ENCODE measurements around the gene SNTB2. TPM values are rescaled to one million over a fixed set of nuclear protein-coding genes. Genes with fewer than 3 reads are reported as not detected.
A peak's percentile ranks its signal among the peaks of the same experiment; 100 is the strongest.

Gene SNTB2
- total and polyA plus RNA-seq, 2 of the 13 experiments (the other 11 are each of a cell fraction or from before 2014, with no cell fraction given): 11.5 to 19.2 TPM

DNA sequence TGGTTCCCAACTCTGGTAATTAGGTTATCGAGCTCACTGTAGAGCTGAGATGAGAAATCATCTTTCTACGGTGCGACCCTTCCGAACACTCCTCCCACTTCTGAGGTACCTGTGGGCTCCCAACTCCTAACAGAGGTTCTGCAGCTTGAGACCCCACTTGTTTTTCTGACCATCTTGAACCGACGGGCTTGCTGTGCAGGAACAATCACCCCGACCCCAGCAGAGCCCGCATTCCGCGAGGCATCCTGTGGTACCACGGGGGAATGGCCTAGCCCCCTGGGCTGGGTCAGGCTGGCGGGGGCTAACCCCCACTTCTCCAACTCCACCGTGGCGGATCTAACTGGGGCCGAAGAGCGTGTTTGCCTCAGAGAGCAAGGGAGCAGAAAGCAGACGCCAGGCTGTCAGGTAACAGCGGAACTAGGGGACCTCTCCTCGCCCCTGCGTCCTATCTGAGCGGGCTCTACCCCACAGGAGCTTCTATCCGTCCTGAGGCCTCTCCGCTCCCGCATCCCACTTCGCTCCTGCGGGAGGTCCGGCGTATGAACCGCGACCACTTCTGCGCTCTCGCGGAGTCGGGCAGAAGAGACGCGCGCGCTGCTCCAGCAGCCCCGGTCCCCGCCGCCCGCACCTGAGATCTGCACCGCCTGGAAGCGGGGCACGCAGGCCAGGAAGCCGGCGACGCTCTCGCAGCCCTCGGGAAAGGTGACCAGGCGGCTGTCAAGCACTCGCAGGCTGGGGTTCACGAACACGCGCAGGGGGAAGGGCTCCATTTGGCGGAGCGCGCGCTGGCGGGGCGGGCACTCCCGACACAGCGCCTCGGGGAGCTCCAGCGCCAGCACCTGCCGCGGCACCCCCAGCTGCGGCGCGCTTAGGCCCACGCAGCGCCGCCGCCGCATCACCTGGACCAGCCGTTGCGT lies 142.7 kb downstream of the SNTB2 start (continued):
- TF ChIP-seq, protein P1, sequence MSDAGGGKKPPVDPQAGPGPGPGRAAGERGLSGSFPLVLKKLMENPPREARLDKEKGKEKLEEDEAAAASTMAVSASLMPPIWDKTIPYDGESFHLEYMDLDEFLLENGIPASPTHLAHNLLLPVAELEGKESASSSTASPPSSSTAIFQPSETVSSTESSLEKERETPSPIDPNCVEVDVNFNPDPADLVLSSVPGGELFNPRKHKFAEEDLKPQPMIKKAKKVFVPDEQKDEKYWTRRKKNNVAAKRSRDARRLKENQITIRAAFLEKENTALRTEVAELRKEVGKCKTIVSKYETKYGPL (CRISPR knock-in tag; IDR thresholded peaks at IDR 0.05): no peak
- TF ChIP-seq HNF4A (CRISPR knock-in tag; IDR thresholded peaks at IDR 0.05) (no peak), ZNF75D (CRISPR knock-in tag; IDR thresholded peaks at IDR 0.05; ENCODE audit: borderline replicate concordance) (no peak), ZNF550 (CRISPR knock-in tag; IDR thresholded peaks at IDR 0.05; ENCODE audit: borderline replicate concordance) (no peak), KAT8 (CRISPR knock-in tag; IDR thresholded peaks at IDR 0.05) (no peak), ZNF614 (CRISPR knock-in tag; IDR thresholded peaks at IDR 0.05; ENCODE audit: borderline replicate concordance) (no peak), RFXAP (CRISPR knock-in tag; IDR thresholded peaks at IDR 0.05; ENCODE audit: borderline replicate concordance) (no peak), ZNF556 (CRISPR knock-in tag; IDR thresholded peaks at IDR 0.05; ENCODE audit: borderline replicate concordance) (no peak), EEA1 (CRISPR knock-in tag; IDR thresholded peaks at IDR 0.05; ENCODE audit: borderline replicate concordance) (no peak), IKZF1 (IDR thresholded peaks at IDR 0.05) (no peak), ZNF430 (CRISPR knock-in tag; IDR thresholded peaks at IDR 0.05) (no peak; the same call in 1 of the 2 replicates)
- TF ChIP-seq, protein P2, sequence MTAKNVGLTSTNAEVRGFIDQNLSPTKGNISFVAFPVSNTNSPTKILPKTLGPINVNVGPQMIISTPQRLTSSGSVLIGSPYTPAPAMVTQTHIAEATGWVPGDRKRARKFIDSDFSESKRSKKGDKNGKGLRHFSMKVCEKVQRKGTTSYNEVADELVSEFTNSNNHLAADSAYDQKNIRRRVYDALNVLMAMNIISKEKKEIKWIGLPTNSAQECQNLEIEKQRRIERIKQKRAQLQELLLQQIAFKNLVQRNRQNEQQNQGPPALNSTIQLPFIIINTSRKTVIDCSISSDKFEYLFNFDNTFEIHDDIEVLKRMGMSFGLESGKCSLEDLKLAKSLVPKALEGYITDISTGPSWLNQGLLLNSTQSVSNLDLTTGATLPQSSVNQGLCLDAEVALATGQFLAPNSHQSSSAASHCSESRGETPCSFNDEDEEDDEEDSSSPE (CRISPR knock-in tag; IDR thresholded peaks at IDR 0.05): no peak
- TF ChIP-seq, protein P3, sequence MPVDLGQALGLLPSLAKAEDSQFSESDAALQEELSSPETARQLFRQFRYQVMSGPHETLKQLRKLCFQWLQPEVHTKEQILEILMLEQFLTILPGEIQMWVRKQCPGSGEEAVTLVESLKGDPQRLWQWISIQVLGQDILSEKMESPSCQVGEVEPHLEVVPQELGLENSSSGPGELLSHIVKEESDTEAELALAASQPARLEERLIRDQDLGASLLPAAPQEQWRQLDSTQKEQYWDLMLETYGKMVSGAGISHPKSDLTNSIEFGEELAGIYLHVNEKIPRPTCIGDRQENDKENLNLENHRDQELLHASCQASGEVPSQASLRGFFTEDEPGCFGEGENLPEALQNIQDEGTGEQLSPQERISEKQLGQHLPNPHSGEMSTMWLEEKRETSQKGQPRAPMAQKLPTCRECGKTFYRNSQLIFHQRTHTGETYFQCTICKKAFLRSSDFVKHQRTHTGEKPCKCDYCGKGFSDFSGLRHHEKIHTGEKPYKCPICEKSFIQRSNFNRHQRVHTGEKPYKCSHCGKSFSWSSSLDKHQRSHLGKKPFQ (CRISPR knock-in tag; IDR thresholded peaks at IDR 0.05; ENCODE audit: insufficient replicate concordance): no peak
- TF ChIP-seq, protein P4, sequence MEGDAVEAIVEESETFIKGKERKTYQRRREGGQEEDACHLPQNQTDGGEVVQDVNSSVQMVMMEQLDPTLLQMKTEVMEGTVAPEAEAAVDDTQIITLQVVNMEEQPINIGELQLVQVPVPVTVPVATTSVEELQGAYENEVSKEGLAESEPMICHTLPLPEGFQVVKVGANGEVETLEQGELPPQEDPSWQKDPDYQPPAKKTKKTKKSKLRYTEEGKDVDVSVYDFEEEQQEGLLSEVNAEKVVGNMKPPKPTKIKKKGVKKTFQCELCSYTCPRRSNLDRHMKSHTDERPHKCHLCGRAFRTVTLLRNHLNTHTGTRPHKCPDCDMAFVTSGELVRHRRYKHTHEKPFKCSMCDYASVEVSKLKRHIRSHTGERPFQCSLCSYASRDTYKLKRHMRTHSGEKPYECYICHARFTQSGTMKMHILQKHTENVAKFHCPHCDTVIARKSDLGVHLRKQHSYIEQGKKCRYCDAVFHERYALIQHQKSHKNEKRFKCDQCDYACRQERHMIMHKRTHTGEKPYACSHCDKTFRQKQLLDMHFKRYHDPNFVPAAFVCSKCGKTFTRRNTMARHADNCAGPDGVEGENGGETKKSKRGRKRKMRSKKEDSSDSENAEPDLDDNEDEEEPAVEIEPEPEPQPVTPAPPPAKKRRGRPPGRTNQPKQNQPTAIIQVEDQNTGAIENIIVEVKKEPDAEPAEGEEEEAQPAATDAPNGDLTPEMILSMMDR (CRISPR knock-in tag; IDR thresholded peaks at IDR 0.05): no peak
- TF ChIP-seq, protein P5, sequence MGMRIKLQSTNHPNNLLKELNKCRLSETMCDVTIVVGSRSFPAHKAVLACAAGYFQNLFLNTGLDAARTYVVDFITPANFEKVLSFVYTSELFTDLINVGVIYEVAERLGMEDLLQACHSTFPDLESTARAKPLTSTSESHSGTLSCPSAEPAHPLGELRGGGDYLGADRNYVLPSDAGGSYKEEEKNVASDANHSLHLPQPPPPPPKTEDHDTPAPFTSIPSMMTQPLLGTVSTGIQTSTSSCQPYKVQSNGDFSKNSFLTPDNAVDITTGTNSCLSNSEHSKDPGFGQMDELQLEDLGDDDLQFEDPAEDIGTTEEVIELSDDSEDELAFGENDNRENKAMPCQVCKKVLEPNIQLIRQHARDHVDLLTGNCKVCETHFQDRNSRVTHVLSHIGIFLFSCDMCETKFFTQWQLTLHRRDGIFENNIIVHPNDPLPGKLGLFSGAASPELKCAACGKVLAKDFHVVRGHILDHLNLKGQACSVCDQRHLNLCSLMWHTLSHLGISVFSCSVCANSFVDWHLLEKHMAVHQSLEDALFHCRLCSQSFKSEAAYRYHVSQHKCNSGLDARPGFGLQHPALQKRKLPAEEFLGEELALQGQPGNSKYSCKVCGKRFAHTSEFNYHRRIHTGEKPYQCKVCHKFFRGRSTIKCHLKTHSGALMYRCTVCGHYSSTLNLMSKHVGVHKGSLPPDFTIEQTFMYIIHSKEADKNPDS (CRISPR knock-in tag; IDR thresholded peaks at IDR 0.05): no peak; the same call in 1 of the 2 replicates
- TF ChIP-seq, protein P6, sequence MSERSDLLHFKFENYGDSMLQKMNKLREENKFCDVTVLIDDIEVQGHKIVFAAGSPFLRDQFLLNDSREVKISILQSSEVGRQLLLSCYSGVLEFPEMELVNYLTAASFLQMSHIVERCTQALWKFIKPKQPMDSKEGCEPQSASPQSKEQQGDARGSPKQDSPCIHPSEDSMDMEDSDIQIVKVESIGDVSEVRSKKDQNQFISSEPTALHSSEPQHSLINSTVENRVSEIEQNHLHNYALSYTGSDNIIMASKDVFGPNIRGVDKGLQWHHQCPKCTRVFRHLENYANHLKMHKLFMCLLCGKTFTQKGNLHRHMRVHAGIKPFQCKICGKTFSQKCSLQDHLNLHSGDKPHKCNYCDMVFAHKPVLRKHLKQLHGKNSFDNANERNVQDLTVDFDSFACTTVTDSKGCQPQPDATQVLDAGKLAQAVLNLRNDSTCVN (CRISPR knock-in tag; IDR thresholded peaks at IDR 0.05; ENCODE audit: borderline replicate concordance): no peak
- TF ChIP-seq, protein P7, sequence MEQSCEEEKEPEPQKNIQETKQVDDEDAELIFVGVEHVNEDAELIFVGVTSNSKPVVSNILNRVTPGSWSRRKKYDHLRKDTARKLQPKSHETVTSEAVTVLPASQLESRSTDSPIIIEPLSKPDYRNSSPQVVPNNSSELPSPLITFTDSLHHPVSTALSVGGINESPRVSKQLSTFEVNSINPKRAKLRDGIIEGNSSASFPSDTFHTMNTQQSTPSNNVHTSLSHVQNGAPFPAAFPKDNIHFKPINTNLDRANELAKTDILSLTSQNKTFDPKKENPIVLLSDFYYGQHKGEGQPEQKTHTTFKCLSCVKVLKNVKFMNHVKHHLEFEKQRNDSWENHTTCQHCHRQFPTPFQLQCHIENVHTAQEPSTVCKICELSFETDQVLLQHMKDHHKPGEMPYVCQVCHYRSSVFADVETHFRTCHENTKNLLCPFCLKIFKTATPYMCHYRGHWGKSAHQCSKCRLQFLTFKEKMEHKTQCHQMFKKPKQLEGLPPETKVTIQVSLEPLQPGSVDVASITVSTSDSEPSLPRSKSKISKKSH (CRISPR knock-in tag; IDR thresholded peaks at IDR 0.05; ENCODE audit: borderline replicate concordance): peak; percentile 72; the same call in 1 of the 2 replicates
